Fibroblast of lung (primary cell): ENCODE data around the gene ACTN1.
"Not testable (repeated sequence)": the region's sequence is repeated elsewhere in the genome, so short reads cannot be mapped to it uniquely, and the experiment has no call there.

Source experiments
- CTCF ChIP-seq, 2 donors: IDR thresholded peaks in 1 of 2; conservative IDR thresholded peaks in 1 of 2; 1 replicate in 1 of 2; 2 replicates in 1 of 2; pipeline ENCODE4 v1.5.1; 2011 to 2012; ENCODE audit warnings: low read length in 2 of 2, control low read depth in 1 of 2, inconsistent platforms in 1 of 2, low read depth in 1 of 2, mild to moderate bottlenecking in 1 of 2
- EZH2 ChIP-seq: IDR thresholded peaks from 2 replicates; pipeline ENCODE4 v1.5.1; 2012; ENCODE audit warnings: low read length, control low read depth, mild to moderate bottlenecking; ENCODE audit errors: missing control alignments

- not testable (repeated sequence) for TF ChIP-seq CTCF (conservative IDR thresholded peaks at IDR 0.05 in 1 of 2, IDR thresholded peaks at IDR 0.05 in 1 of 2; ENCODE audit: low read depth in 1 of 2, low read length in 2 of 2); EZH2
Measured at GRCh38 chr14:69022093-69022492, 43.0 kb upstream of the ACTN1 start.
